ENCODE measurements around the gene POP4.

GRCh38 chr19:29631450-29631849, 25.4 kb downstream of the POP4 start:
- TF ChIP-seq CTCF (IDR thresholded peaks at IDR 0.05) (no peak), POLR2A (IDR thresholded peaks at IDR 0.05) (no peak)
